Stimulated activated CD4-positive, alpha-beta T cell treated with anti-CD3 and anti-CD28 coated beads, TNF-alpha, amount 100 ng/mL, for 24 hours (primary cell): ENCODE results near the gene DENND6A.

Experiments used
- DNase-seq, 3 experiments: peaks; one replicate each; pipeline ENCODE4 v3.0.0-alpha.2; 2020; ENCODE audit warnings: low read depth in 3 of 3

The DENND6A gene

GRCh38 chr3:57577801-57578200 lies 115.1 kb downstream of the DENND6A start:
- no peak for DNase-seq

- no peak for DNase-seq
These were observed 116.8 kb downstream of the DENND6A start for GRCh38 chr3:57575966-57576626.
